ENCODE measurements around the gene GAS2.

GAS2 gene

DNA sequence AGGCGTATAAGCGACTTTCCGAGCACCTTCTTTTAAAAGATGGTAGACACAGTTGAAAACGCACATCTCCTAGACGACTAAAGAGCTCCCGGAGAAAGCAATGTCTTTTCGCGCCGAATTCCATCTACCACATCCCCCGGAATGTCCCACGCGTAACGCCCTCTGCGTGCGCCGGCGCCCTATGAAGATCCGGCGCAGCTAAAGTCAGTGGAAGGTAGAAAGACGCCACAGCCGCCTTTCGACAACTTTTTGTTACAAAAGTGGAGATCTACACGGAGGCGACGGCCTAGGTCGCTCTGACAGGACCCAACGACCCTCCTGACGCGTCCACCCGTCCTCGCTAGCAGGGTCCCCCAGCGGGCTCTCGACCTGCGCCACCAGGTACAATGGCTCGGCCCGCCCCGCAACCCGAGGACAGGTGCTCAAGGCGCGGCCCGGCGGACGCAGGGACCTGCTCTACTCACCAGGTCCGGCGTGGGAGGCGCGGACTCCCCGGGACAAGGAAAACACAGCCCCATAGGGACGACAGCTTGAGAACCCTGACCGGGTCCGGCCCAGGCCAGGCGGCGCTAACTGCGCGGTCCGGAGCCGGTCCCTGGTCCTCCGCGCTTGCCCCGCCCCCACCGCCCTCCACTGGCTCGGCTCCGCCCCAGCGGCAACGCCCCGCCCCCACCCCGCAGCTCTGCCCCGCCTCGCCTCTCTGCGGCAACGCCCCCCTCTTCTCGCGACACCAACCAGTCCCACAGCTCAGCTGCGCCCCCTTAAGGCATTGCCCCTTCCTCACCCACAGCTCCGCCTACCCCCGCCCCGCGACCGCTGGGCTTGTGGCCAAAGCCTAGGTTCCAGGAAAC is 163.0 kb downstream of the GAS2 start, which contains the start of gene SVIP:
Gene SVIP, minus strand, starts transcription at position 571 of the 851 bp plus-strand sequence. Its CDS starts 53 bp downstream, at position 518.
- Histone ChIP-seq H3K36me3 (ENCODE audit: insufficient read depth, low read length) (peaks cover 16% of the 10 kb centered on the region), H3K4me2 (ENCODE audit: low read length) (peak within 1 kb of the TSS; percentile 66), H3K9me3 (ENCODE audit: low read length) (no peaks in the 10 kb centered on the region), H4K20me1 (ENCODE audit: insufficient read depth, low read length) (no peaks in the 10 kb centered on the region), H2AFZ (ENCODE audit: low read length) (peak within 1 kb of the TSS; percentile 28; the same call in 1 of the 2 replicates), H3F3A (ENCODE audit: insufficient read depth, low read length) (no peaks in the 10 kb centered on the region), H3K9me2 (ENCODE audit: low read depth, low read length) (no peaks in the 10 kb centered on the region), H3K4me3 (ENCODE audit: low read depth, low read length, poor library complexity, severe bottlenecking) (peak within 1 kb of the TSS; percentile 70), H3K4me1 (ENCODE audit: insufficient read depth, low read length, severe bottlenecking) (peaks cover 15% of the 10 kb centered on the region), H3K9ac (ENCODE audit: low read length) (peak within 1 kb of the TSS; percentile 67), H3K79me2 (ENCODE audit: insufficient read depth, low read length) (0 out of 2 replicates have a peak, but pooled peaks cover 3% of the 10 kb centered on the region), H3K27me3 (ENCODE audit: insufficient read depth, low read length) (no peaks in the 10 kb centered on the region), H3K27ac (ENCODE audit: low read depth, low read length, poor library complexity, severe bottlenecking) (no peak within 1 kb of the TSS)
- TF ChIP-seq EZH2 (IDR thresholded peaks at IDR 0.05; ENCODE audit: borderline replicate concordance, low read length), result no peak
- TF ChIP-seq, protein P1, sequence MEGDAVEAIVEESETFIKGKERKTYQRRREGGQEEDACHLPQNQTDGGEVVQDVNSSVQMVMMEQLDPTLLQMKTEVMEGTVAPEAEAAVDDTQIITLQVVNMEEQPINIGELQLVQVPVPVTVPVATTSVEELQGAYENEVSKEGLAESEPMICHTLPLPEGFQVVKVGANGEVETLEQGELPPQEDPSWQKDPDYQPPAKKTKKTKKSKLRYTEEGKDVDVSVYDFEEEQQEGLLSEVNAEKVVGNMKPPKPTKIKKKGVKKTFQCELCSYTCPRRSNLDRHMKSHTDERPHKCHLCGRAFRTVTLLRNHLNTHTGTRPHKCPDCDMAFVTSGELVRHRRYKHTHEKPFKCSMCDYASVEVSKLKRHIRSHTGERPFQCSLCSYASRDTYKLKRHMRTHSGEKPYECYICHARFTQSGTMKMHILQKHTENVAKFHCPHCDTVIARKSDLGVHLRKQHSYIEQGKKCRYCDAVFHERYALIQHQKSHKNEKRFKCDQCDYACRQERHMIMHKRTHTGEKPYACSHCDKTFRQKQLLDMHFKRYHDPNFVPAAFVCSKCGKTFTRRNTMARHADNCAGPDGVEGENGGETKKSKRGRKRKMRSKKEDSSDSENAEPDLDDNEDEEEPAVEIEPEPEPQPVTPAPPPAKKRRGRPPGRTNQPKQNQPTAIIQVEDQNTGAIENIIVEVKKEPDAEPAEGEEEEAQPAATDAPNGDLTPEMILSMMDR (IDR thresholded peaks at IDR 0.05; ENCODE audit: low read length), result peak; percentile 71

DNA sequence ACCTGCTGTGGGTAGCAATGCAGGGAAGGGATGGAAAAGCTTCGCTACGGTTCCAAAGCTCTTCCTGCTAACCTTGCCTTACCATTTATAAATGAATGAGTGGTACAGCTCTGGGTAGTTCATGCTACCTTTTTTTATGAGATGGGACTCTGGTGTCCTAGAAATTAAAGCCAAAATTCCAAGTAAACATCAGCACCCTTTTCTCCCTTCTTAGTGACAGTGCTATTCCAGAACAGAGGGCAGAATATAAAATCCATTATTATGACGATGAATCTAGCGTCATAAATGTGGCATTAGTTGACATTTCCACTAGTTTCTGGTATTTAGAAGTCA is 163.6 kb downstream of the GAS2 start:
- no peaks in the 10 kb centered on the region for H3K9me2 ChIP-seq (ENCODE audit: low read depth, low read length)
- no peaks in the 10 kb centered on the region for H3K27me3 ChIP-seq (ENCODE audit: insufficient read depth, low read length)
- no peak overlapping the region for H3K9ac ChIP-seq (ENCODE audit: low read length)
- H3F3A ChIP-seq (ENCODE audit: insufficient read depth, low read length), result no peaks in the 10 kb centered on the region
- H3K36me3 ChIP-seq (ENCODE audit: insufficient read depth, low read length), result peaks cover 10% of the 10 kb centered on the region; the same call in 1 of the 2 replicates
- H2AFZ ChIP-seq (ENCODE audit: low read length), result no peak overlapping the region
- H4K20me1 ChIP-seq (ENCODE audit: insufficient read depth, low read length), result no peaks in the 10 kb centered on the region
- H3K4me1 ChIP-seq (ENCODE audit: insufficient read depth, low read length, severe bottlenecking), result peaks cover 15% of the 10 kb centered on the region
- no peaks in the 10 kb centered on the region for H3K9me3 ChIP-seq (ENCODE audit: low read length)
- peak overlapping the region; percentile 70 for H3K4me3 ChIP-seq (ENCODE audit: low read depth, low read length, poor library complexity, severe bottlenecking)
- peak overlapping the region; percentile 66 for H3K4me2 ChIP-seq (ENCODE audit: low read length)
- no peak for TF ChIP-seq EZH2 (IDR thresholded peaks at IDR 0.05; ENCODE audit: borderline replicate concordance, low read length)
- TF ChIP-seq, protein P1 (IDR thresholded peaks at IDR 0.05; ENCODE audit: low read length), result no peak
- H3K27ac ChIP-seq (ENCODE audit: low read depth, low read length, poor library complexity, severe bottlenecking), result no peak overlapping the region
- 0 out of 2 replicates have a peak, but pooled peaks cover 3% of the 10 kb centered on the region for H3K79me2 ChIP-seq (ENCODE audit: insufficient read depth, low read length)

DNA sequence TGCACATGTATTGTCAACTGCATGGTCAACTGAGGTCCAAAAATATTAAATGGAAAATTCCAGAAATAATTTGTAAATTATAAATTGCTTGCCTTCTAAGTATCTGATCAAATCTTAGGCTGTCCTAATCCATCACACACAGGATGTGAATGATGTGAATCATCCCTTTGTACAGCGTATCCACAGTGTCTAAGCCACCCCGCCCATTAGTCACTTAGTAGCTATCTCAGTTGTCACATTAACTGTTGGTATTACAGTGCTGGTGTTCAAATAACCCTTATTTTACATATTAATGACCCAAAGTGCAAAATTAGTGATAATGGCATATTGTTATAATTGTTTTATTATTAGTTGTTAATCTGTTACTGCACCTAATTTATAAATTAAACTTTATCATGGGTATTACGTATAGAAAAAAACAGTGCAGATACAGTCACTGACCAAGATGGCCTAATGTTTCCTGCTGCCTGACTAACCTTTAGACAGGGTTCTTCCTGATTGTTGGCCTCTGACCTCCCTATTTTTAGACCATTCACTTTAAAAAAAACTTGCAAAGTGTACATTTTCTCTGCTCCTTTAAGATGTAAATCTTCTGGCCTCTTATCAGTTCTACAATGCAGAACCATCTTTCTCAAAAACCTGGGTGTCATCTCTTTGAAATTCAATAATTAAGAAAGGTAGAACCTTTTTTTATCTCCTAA is 166.1 kb downstream of the GAS2 start:
- H3K9me3 ChIP-seq (ENCODE audit: low read length), result no peaks in the 10 kb centered on the region
- no peak overlapping the region for H2AFZ ChIP-seq (ENCODE audit: low read length)
- H3F3A ChIP-seq (ENCODE audit: insufficient read depth, low read length), result no peaks in the 10 kb centered on the region
- H3K79me2 ChIP-seq (ENCODE audit: insufficient read depth, low read length), result 0 out of 2 replicates have a peak, but pooled peaks cover 3% of the 10 kb centered on the region
- H3K4me2 ChIP-seq (ENCODE audit: low read length), result no peak overlapping the region
- H4K20me1 ChIP-seq (ENCODE audit: insufficient read depth, low read length), result no peaks in the 10 kb centered on the region
- TF ChIP-seq, protein P1 (IDR thresholded peaks at IDR 0.05; ENCODE audit: low read length), result no peak
- no peak for TF ChIP-seq EZH2 (IDR thresholded peaks at IDR 0.05; ENCODE audit: borderline replicate concordance, low read length)
- no peak overlapping the region for H3K4me3 ChIP-seq (ENCODE audit: low read depth, low read length, poor library complexity, severe bottlenecking)
- H3K9me2 ChIP-seq (ENCODE audit: low read depth, low read length), result no peaks in the 10 kb centered on the region
- no peak overlapping the region for H3K27ac ChIP-seq (ENCODE audit: low read depth, low read length, poor library complexity, severe bottlenecking)
- no peaks in the 10 kb centered on the region for H3K27me3 ChIP-seq (ENCODE audit: insufficient read depth, low read length)
- H3K9ac ChIP-seq (ENCODE audit: low read length), result no peak overlapping the region
- H3K4me1 ChIP-seq (ENCODE audit: insufficient read depth, low read length, severe bottlenecking), result peaks cover 15% of the 10 kb centered on the region
- no peaks in the 10 kb centered on the region for H3K36me3 ChIP-seq (ENCODE audit: insufficient read depth, low read length)

All from OCI-LY1 (cell line).